Caco-2 (cell line): ENCODE data around the gene FHIT. TPM values are rescaled to one million over a fixed set of nuclear protein-coding genes. Genes with fewer than 3 reads are reported as not detected.

Source experiments
- BruUV-seq: library from RNA; stranded (reverse); fragments of 400-500 nt; replicated peaks from 2 replicates; lab custom pipeline; 2021; lab: Mats Ljungman, UMichigan
- CTCF ChIA-PET: fragments of 300-600 bp; sonication (Branson Sonifier 250); formaldehyde crosslinking; loops from one replicate; lab custom pipeline; 2022; ENCODE audit warnings: antibody characterized with exemption; lab: Charles Lee
- POLR2A ChIA-PET: fragments of 300-600 bp; sonication (Branson Sonifier 250); formaldehyde crosslinking; loops from one replicate; lab custom pipeline; 2022; ENCODE audit warnings: antibody characterized with exemption; lab: Charles Lee
- DNase-seq, 2 experiments: peaks; one replicate each; pipeline versions ENCODE4 v3.0.0 to v3.0.0-alpha.2; 2020 to 2022
- H3K27me3 ChIP-seq: replicated peaks from 2 replicates; pipeline ENCODE4 v1.6.0; 2011; ENCODE audit warnings: low read length; ENCODE audit not compliant: control insufficient read depth, insufficient read depth
- H3K36me3 ChIP-seq: 2 replicates; pipeline ENCODE4 v1.5.1; 2011; ENCODE audit warnings: low read length; ENCODE audit not compliant: control insufficient read depth, insufficient read depth
- H3K4me1 ChIP-seq: fragments of 250-450 bp; sonication (Bioruptor Pico); 2 replicates; pipeline ENCODE4 v1.5.1; 2020; ENCODE audit warnings: mild to moderate bottlenecking
- H3K4me3 ChIP-seq: 2 replicates; pipeline ENCODE4 v1.5.1; 2011; ENCODE audit warnings: low read depth, mild to moderate bottlenecking, control low read depth, low read length
- H3K9me3 ChIP-seq: fragments of 250-450 bp; sonication (Bioruptor Pico); 2 replicates; pipeline ENCODE4 v1.5.1; 2020; ENCODE audit warnings: mild to moderate bottlenecking, moderate library complexity
- H3K27ac Mint-ChIP-seq: one replicate; pipeline ENCODE4 v1.8.0; 2022; ENCODE audit warnings: mixed read lengths; ENCODE audit not compliant: unreplicated experiment
- H3K27me3 Mint-ChIP-seq: one replicate; pipeline ENCODE4 v1.8.0; 2022; ENCODE audit warnings: mixed read lengths; ENCODE audit not compliant: insufficient read depth, unreplicated experiment
- H3K36me3 Mint-ChIP-seq: one replicate; pipeline ENCODE4 v1.8.0; 2022; ENCODE audit warnings: mild to moderate bottlenecking, mixed read lengths; ENCODE audit not compliant: insufficient read depth, unreplicated experiment
- H3K4me1 Mint-ChIP-seq: one replicate; pipeline ENCODE4 v1.8.0; 2022; ENCODE audit warnings: low read depth, mixed read lengths; ENCODE audit not compliant: unreplicated experiment
- H3K4me3 Mint-ChIP-seq: one replicate; pipeline ENCODE4 v1.8.0; 2022; ENCODE audit warnings: mild to moderate bottlenecking, moderate library complexity, mixed read lengths; ENCODE audit not compliant: unreplicated experiment
- H3K9me3 Mint-ChIP-seq: one replicate; pipeline ENCODE4 v1.8.0; 2022; ENCODE audit warnings: mixed read lengths; ENCODE audit not compliant: unreplicated experiment
- CTCF ChIP-seq, 2 experiments: fragments of 200-600 bp in 1 of 2; IDR thresholded peaks; 1 replicate in 1 of 2; 2 replicates in 1 of 2; pipeline versions ENCODE4 v1.5.1 to v1.8.0; 2011 to 2022; ENCODE audit warnings: antibody characterized with exemption in 1 of 2, control low read depth in 1 of 2, inconsistent platforms in 1 of 2, low read depth in 1 of 2, low read length in 1 of 2, mild to moderate bottlenecking in 1 of 2, moderate library complexity in 1 of 2; ENCODE audit not compliant: insufficient read depth in 1 of 2, severe bottlenecking in 1 of 2, unreplicated experiment in 1 of 2
- intact Hi-C: fragments of 100-400 bp; cut with micrococcal nuclease; formaldehyde crosslinking; loops from one replicate; pipeline ENCODE4 v1.10.0; 2022; ENCODE audit not compliant: unreplicated experiment
- total RNA-seq: library from RNA; stranded (reverse); gene quantifications from 2 replicates; pipeline ENCODE4 v1.2.3, GENCODE V29; 2022

The FHIT gene
- total RNA-seq, 1 experiment from 2014 or later: 8.3 TPM

- H3K27ac Mint-ChIP-seq: no peak overlapping the region
- no TSS peak for BruUV-seq
- intact Hi-C loops: no loop called here
Measured at GRCh38 chr3:59867185-59868002, 1383.9 kb downstream of the FHIT start.

GRCh38 chr3:59866076-59866475 is 1385.2 kb downstream of the FHIT start:
- Mint-ChIP-seq H3K4me3 (no peak overlapping the region), H3K4me1 (no peaks in the 10 kb centered on the region), H3K27ac (no peak overlapping the region), H3K9me3 (no peaks in the 10 kb centered on the region), H3K36me3 (no peaks in the 10 kb centered on the region), H3K27me3 (peaks cover 6% of the 10 kb centered on the region)
- Histone ChIP-seq H3K9me3 (no peaks in the 10 kb centered on the region), H3K27me3 (no peaks in the 10 kb centered on the region), H3K4me3 (no peak overlapping the region), H3K4me1 (no peaks in the 10 kb centered on the region), H3K36me3 (no peaks in the 10 kb centered on the region)
- intact Hi-C loops: no loop called here
- no peak for DNase-seq
- ChIA-PET CTCF (no interaction called here), POLR2A (no interaction called here)
- no TSS peak for BruUV-seq
- TF ChIP-seq CTCF (IDR thresholded peaks at IDR 0.05; ENCODE audit: insufficient read depth in 1 of 2, low read depth in 1 of 2, low read length in 1 of 2, severe bottlenecking in 1 of 2, unreplicated experiment in 1 of 2): no peak

More at GRCh38 chr3:59867185-59868002, 1383.9 kb downstream of the FHIT start:
- H3K27me3 Mint-ChIP-seq: peaks cover 6% of the 10 kb centered on the region
- H3K9me3 Mint-ChIP-seq: no peaks in the 10 kb centered on the region
- Histone ChIP-seq H3K4me1 (no peaks in the 10 kb centered on the region), H3K27me3 (no peaks in the 10 kb centered on the region), H3K4me3 (no peak overlapping the region), H3K9me3 (no peaks in the 10 kb centered on the region), H3K36me3 (no peaks in the 10 kb centered on the region)
- no peaks in the 10 kb centered on the region for H3K4me1 Mint-ChIP-seq
- H3K4me3 Mint-ChIP-seq: no peak overlapping the region
- H3K36me3 Mint-ChIP-seq: no peaks in the 10 kb centered on the region
- ChIA-PET CTCF (no interaction called here), POLR2A (no interaction called here)
- DNase-seq: no peak
- no peak for TF ChIP-seq CTCF (IDR thresholded peaks at IDR 0.05; ENCODE audit: insufficient read depth in 1 of 2, low read depth in 1 of 2, low read length in 1 of 2, severe bottlenecking in 1 of 2, unreplicated experiment in 1 of 2)

GRCh38 chr3:59865351-59865750 is 1385.9 kb downstream of the FHIT start:
- Mint-ChIP-seq H3K36me3 (no peaks in the 10 kb centered on the region), H3K4me3 (no peak overlapping the region), H3K4me1 (no peaks in the 10 kb centered on the region), H3K9me3 (no peaks in the 10 kb centered on the region), H3K27me3 (peaks cover 6% of the 10 kb centered on the region), H3K27ac (no peak overlapping the region)
- Histone ChIP-seq H3K4me3 (no peak overlapping the region), H3K4me1 (no peaks in the 10 kb centered on the region), H3K27me3 (no peaks in the 10 kb centered on the region), H3K36me3 (no peaks in the 10 kb centered on the region), H3K9me3 (no peaks in the 10 kb centered on the region)
- TF ChIP-seq CTCF (IDR thresholded peaks at IDR 0.05; ENCODE audit: insufficient read depth in 1 of 2, low read depth in 1 of 2, low read length in 1 of 2, severe bottlenecking in 1 of 2, unreplicated experiment in 1 of 2): no peak
- BruUV-seq: no TSS peak
- ChIA-PET CTCF (no interaction called here), POLR2A (no interaction called here)
- intact Hi-C loops: no loop called here
- no peak for DNase-seq
